GM10248 (cell line): ENCODE measurements around the gene CCDC141.
"Not testable (repeated sequence)": the region's sequence is repeated elsewhere in the genome, so short reads cannot be mapped to it uniquely, and the experiment has no call there.

Experiments used
- CTCF ChIA-PET: fragments of 300-600 bp; sonication (Branson Sonifier 250); formaldehyde crosslinking; extraction: SDS; loops from one replicate; lab custom pipeline; 2021; ENCODE audit warnings: antibody characterized with exemption; lab: Yijun Ruan, JAX
- POLR2A ChIA-PET: fragments of 350-650 bp; sonication (Branson Sonifier 250); formaldehyde crosslinking; extraction: SDS; loops from one replicate; lab custom pipeline; 2020; ENCODE audit warnings: antibody characterized with exemption; lab: Yijun Ruan, JAX
- DNase-seq: peaks from one replicate; pipeline ENCODE4 v3.0.0; 2012; ENCODE audit errors: extremely low spot score
- CTCF ChIP-seq: IDR thresholded peaks from 2 replicates; pipeline ENCODE4 v1.5.1; 2012; ENCODE audit warnings: mild to moderate bottlenecking, low read depth; ENCODE audit errors: extremely low read depth, missing control alignments, control extremely low read depth

CCDC141 gene

DNA sequence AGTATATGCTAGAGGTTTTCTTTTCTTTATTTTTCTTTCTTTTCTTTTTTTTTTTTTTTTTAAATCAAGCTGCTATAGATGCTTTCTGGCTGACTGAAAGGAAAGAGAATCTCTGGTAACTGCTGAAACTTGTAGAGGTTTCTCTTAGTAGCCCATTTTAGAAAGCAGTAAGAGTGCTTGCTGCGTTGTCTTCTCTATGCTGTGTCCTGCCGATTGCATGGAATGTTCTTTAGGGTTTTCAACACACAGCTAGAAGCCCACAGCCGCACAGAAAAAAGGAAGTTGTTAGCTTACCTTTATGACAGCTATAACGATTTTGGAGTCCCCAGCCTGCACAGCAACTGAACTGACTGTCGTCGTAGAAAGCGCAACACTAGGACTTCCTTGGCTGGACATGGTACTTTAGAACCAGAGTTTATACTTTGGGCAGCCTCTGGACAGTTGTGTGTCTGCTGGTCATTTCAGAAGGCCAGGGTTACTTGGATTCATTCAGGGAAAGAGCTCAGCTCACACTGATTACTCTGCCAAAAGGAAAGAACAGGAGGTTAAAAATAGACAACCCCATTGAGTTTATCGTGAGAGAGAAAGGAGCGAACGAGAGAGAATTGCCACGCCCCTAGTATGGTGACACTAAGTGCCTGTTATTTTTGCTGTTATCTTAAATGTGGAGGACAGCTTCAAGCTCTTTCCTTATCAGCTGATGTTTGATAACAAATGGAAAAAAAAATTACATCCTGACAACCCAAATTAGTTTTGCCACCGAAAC is at the start of gene CCDC141:
Gene CCDC141 (minus strand): TSS at position 592 of the 766 bp plus-strand sequence. CDS start 196 bp downstream, at position 396.
- POLR2A ChIA-PET: interaction anchor here (0.6 kb wide), 1 partner anchor 19 kb away, joined by 4 read pairs; no protein-coding TSS in a partner anchor
- TF ChIP-seq CTCF: no peak
- peak; percentile 31 for DNase-seq
- CTCF ChIA-PET: interaction anchor here (0.8 to 2.1 kb wide), 4 partner anchors 9 to 131 kb away, joined by 3 to 7 read pairs (median 4); no protein-coding TSS in a partner anchor

- POLR2A ChIA-PET: no interaction called here
- DNase-seq: no peak
- CTCF ChIA-PET: interaction anchor here (0.7 to 1.1 kb wide), 2 partner anchors 13 to 40 kb away, joined by 3 read pairs; no protein-coding TSS in a partner anchor
- no peak for TF ChIP-seq CTCF
These were observed 48.2 kb upstream of the CCDC141 start for GRCh38 chr2:179098080-179098689.

GRCh38 chr2:179097131-179097530 is 47.2 kb upstream of the CCDC141 start:
- ChIA-PET POLR2A (no interaction called here), CTCF (interaction anchor here (0.7 to 2.4 kb wide), 3 partner anchors 33 to 46 kb away, joined by 3 to 9 read pairs (median 3); no protein-coding TSS in a partner anchor)
- no peak for DNase-seq
- no peak for TF ChIP-seq CTCF

DNA sequence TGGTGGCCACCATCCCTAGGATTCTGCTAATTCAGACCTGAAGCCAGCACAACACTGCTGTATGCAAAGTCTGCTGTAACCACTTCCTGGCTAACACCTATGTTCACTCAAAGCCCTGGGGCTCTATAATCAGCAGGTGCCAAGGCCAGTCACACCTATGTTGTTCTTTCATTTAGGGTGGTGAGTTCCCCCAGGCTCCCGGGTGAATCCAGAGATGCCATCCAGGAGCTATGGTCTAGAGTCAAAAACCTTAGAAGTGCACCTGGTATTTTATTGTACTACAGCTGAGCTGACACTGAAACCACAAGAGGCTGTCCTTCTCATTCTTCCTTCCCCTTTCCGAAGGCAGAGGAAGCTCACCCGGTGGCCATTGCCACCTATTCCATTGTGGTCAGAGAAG is 46.2 kb upstream of the CCDC141 start:
- DNase-seq: no peak
- CTCF ChIA-PET: interaction anchor here (0.8 to 2.4 kb wide), 4 partner anchors 10 to 45 kb away, joined by 3 to 9 read pairs (median 5); no protein-coding TSS in a partner anchor
- no peak for TF ChIP-seq CTCF
- POLR2A ChIA-PET: interaction anchor here (0.7 kb wide), 1 partner anchor 487 kb away, joined by 3 read pairs; no protein-coding TSS in a partner anchor

DNA sequence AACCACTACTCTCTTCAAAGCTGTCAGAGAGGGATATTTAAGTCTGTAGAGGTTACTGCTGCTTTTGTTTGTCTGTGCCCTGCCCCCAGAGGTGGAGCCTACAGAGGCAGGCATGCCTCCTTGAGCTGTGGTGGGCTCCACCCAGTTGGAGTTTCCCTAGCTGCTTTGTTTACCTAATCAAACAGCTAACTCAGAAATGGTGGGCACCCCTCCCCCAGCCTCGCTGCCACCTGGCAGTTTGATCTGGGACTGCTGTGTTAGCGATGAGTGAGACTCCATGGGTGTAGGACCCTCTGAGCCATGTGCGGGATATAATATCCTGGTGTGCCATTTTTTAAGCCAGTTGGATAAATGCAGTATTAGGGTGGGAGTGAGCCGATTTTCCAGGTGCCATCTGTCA is 43.0 kb upstream of the CCDC141 start:
- CTCF ChIA-PET: interaction anchor here (1.0 to 1.2 kb wide), 2 partner anchors 10 to 20 kb away, joined by 3 to 4 read pairs; no protein-coding TSS in a partner anchor
- not testable (repeated sequence) for DNase-seq

GRCh38 chr2:179082697-179083096 is 32.8 kb upstream of the CCDC141 start:
- CTCF ChIA-PET: interaction anchor here (1.0 kb wide), 1 partner anchor 11 kb away, joined by 3 read pairs; no protein-coding TSS in a partner anchor
- TF ChIP-seq CTCF: no peak

More for the DNA sequence above, 43.0 kb upstream of the CCDC141 start:
- POLR2A ChIA-PET: not testable (repeated sequence)

DNA sequence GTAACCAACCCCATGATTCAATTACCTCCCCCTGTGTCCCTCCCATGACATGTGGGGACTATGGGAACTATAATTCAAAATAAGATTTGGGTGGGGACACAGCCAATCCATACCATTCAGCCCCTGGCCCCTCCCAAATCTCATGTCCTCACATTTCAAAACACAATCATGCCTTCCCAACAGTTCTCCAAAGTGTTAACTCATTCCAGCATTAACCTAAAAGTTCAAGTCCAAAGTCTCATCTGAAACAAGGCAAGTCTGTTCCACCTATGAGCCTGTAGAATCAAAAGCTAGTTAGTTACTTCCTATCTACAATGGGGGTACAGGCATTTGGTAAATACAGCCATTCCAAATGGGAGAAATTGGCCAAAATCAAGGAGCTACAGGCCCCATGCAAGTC is 32.0 kb upstream of the CCDC141 start:
- DNase-seq: no peak
- POLR2A ChIA-PET: no interaction called here
- CTCF ChIA-PET: interaction anchor here (1.0 kb wide), 1 partner anchor 12 kb away, joined by 3 read pairs; no protein-coding TSS in a partner anchor
- TF ChIP-seq CTCF: no peak

More at GRCh38 chr2:179082697-179083096, 32.8 kb upstream of the CCDC141 start:
- DNase-seq: no peak
- POLR2A ChIA-PET: no interaction called here
